Measurements from ENCODE around the gene RRBP1.

DNA sequence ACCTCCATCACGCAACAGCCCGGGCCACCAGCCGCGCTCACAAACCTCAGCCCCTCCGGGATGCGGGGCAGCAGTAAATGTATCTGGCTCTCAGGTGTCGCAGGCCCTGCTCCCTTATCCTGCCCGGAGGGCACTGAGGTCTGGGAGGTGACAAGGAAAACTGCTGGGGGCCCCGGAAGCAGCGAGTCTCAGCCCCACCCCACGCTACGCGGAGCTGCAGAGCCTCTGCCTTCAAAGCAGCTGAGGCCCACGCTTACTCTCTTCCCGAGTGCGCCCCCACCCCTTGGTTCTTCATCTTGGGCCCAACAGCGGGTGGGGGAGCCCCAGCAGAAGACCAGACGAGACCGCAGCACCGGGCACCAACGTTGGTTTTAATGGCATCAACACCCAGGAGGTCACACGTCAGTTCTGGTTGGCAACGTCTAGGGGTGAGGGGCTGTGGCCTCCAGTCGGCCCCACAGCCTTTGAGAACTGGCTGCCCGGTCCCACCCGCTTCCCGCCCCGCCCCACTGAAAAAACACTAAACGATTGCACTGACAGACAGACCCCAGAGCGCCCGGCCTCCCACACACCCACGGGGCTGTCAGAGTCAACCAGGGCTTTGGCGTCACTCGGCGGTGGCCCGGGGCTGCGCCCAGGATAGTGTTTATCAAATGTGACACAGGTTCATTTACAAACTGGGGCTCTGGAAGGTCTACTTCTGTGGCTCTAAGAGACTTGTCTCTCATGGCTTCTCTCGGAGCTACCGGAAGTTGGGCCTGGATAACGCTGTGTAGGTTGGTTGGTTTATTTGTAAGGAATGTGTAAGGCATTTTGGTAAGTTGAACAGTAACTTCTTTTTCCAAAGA lies 68.5 kb downstream of the RRBP1 start:
- TF ChIP-seq, protein P1, sequence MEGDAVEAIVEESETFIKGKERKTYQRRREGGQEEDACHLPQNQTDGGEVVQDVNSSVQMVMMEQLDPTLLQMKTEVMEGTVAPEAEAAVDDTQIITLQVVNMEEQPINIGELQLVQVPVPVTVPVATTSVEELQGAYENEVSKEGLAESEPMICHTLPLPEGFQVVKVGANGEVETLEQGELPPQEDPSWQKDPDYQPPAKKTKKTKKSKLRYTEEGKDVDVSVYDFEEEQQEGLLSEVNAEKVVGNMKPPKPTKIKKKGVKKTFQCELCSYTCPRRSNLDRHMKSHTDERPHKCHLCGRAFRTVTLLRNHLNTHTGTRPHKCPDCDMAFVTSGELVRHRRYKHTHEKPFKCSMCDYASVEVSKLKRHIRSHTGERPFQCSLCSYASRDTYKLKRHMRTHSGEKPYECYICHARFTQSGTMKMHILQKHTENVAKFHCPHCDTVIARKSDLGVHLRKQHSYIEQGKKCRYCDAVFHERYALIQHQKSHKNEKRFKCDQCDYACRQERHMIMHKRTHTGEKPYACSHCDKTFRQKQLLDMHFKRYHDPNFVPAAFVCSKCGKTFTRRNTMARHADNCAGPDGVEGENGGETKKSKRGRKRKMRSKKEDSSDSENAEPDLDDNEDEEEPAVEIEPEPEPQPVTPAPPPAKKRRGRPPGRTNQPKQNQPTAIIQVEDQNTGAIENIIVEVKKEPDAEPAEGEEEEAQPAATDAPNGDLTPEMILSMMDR (conservative IDR thresholded peaks at IDR 0.05 in 1 of 2, IDR thresholded peaks at IDR 0.05 in 1 of 2; ENCODE audit: extremely low read depth in 1 of 2, insufficient read depth in 1 of 2, low read depth in 1 of 2, low read length in 2 of 2), result no peak
- TF ChIP-seq EZH2 (IDR thresholded peaks at IDR 0.05; ENCODE audit: borderline replicate concordance, low read length), result no peak
